Measurements from ENCODE around the gene TCF4. TPM values are rescaled to one million over a fixed set of nuclear protein-coding genes. Genes with fewer than 3 reads are reported as not detected.

The TCF4 gene
- total RNA-seq, 2 experiments from 2014 or later: 75.9 to 76.0 TPM

DNA sequence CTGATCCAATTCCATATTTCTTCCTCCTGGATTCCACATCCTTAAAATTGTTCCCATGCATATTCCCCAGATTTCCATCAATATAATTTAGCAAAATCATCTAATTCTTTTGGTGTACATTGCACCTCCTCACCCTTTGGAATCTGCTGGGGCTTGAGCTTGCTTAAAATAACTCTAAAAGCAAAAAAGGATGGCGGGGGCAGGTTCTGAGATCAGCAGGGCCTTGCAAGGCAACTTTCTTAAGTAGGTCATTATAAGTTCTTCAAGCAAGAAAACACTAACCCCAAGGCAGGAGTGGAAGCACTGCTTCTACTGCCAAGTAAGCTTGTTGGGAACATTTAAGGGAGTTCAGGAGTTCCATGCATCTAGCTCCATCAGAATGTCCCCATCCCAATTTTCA is 374.4 kb downstream of the TCF4 start:
- H3K27ac ChIP-seq (ENCODE audit: low read depth, low read length, poor library complexity, severe bottlenecking): no peak overlapping the region
- H4K20me1 ChIP-seq (ENCODE audit: insufficient read depth, low read length): no peaks in the 10 kb centered on the region
- ChIA-PET CTCF (ENCODE audit: unreplicated experiment) (no interaction called here), POLR2A (no interaction called here)
- H3K4me1 ChIP-seq (ENCODE audit: insufficient read depth, low read length, poor library complexity, severe bottlenecking): no peaks in the 10 kb centered on the region
- TF ChIP-seq EZH2phosphoT487 (IDR thresholded peaks at IDR 0.05; ENCODE audit: borderline replicate concordance, low read depth, low read length) (no peak), CTCF (conservative IDR thresholded peaks at IDR 0.05; ENCODE audit: low read length) (no peak)
- no peak for DNase-seq (ENCODE audit: low spot score)
- H3K9me2 ChIP-seq (ENCODE audit: insufficient read depth, low read length): no peaks in the 10 kb centered on the region
- H3K79me2 ChIP-seq (ENCODE audit: insufficient read depth, low read depth, low read length): no peaks in the 10 kb centered on the region
- no TSS peak for BruUV-seq (replicated peaks)
- H2AFZ ChIP-seq (ENCODE audit: low read length): no peak overlapping the region
- no peak overlapping the region for H3K4me3 ChIP-seq (ENCODE audit: low read depth, low read length, poor library complexity, severe bottlenecking)
- H3K4me2 ChIP-seq (ENCODE audit: low read length): no peak overlapping the region
- no peaks in the 10 kb centered on the region for H3K9me3 ChIP-seq (ENCODE audit: low read length)
- intact Hi-C loops (cut with micrococcal nuclease; ENCODE audit: unreplicated experiment): no loop called here
- H3K36me3 ChIP-seq (ENCODE audit: insufficient read depth, low read length): no peaks in the 10 kb centered on the region

GRCh38 chr18:55206927-55207326 is 381.1 kb downstream of the TCF4 start:
- H3K9me2 ChIP-seq (ENCODE audit: insufficient read depth, low read length): no peaks in the 10 kb centered on the region
- no peaks in the 10 kb centered on the region for H4K20me1 ChIP-seq (ENCODE audit: insufficient read depth, low read length)
- H3K4me1 ChIP-seq (ENCODE audit: insufficient read depth, low read length, poor library complexity, severe bottlenecking): no peaks in the 10 kb centered on the region
- no TSS peak for BruUV-seq (replicated peaks)
- H3K4me3 ChIP-seq (ENCODE audit: low read depth, low read length, poor library complexity, severe bottlenecking): no peak overlapping the region
- no peak overlapping the region for H3K4me2 ChIP-seq (ENCODE audit: low read length)
- H2AFZ ChIP-seq (ENCODE audit: low read length): no peak overlapping the region
- ChIA-PET POLR2A (no interaction called here), CTCF (ENCODE audit: unreplicated experiment) (no interaction called here)
- H3K36me3 ChIP-seq (ENCODE audit: insufficient read depth, low read length): no peaks in the 10 kb centered on the region
- no peak overlapping the region for H3K27ac ChIP-seq (ENCODE audit: low read depth, low read length, poor library complexity, severe bottlenecking)
- intact Hi-C loops (cut with micrococcal nuclease; ENCODE audit: unreplicated experiment): no loop called here
- H3K79me2 ChIP-seq (ENCODE audit: insufficient read depth, low read depth, low read length): no peaks in the 10 kb centered on the region
- H3K9me3 ChIP-seq (ENCODE audit: low read length): no peaks in the 10 kb centered on the region
- no peak for TF ChIP-seq EZH2phosphoT487 (IDR thresholded peaks at IDR 0.05; ENCODE audit: borderline replicate concordance, low read depth, low read length)
- no peak for TF ChIP-seq CTCF (conservative IDR thresholded peaks at IDR 0.05; ENCODE audit: low read length)
- no peak for DNase-seq (ENCODE audit: low spot score)

DNA sequence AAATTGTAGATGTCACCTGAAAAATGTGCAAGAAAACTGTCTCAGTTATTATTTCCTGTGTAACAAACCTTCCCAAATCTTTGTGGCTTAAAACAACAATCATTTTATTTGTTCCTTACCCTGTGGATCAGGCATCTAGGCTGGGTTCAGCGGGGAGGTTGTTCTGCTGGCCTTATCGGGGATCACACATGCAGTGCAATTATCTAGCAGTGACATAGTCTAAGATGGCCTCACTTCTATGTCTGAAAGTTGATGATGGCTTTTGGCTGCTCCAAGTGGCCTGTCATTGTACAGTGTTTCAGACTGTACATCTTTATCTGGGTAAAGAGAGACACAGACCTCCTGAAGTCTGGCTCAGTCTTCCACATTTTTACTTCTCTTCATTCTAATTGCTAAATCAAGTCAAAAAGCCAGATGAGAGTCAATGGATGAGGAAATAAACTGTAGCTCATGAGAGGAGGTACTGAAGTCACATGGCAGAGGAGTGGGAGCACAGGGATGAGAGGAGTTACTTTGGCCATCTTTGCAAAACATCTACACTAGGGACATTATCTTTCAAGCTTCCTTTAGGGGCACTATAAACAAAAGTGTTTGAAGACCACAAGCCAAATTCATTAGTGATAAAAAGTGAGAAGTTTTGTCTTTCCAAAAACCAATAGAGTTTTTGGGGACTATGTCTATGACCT is 385.6 kb downstream of the TCF4 start:
- no TSS peak for BruUV-seq (replicated peaks)
- intact Hi-C loops (cut with micrococcal nuclease; ENCODE audit: unreplicated experiment): no loop called here
- Histone ChIP-seq H3K4me2 (ENCODE audit: low read length) (no peak overlapping the region), H3K27ac (ENCODE audit: low read depth, low read length, poor library complexity, severe bottlenecking) (no peak overlapping the region), H4K20me1 (ENCODE audit: insufficient read depth, low read length) (no peaks in the 10 kb centered on the region), H2AFZ (ENCODE audit: low read length) (no peak overlapping the region), H3K79me2 (ENCODE audit: insufficient read depth, low read depth, low read length) (no peaks in the 10 kb centered on the region), H3K9me3 (ENCODE audit: low read length) (no peaks in the 10 kb centered on the region), H3K36me3 (ENCODE audit: insufficient read depth, low read length) (no peaks in the 10 kb centered on the region), H3K9me2 (ENCODE audit: insufficient read depth, low read length) (no peaks in the 10 kb centered on the region), H3K4me1 (ENCODE audit: insufficient read depth, low read length, poor library complexity, severe bottlenecking) (no peaks in the 10 kb centered on the region), H3K4me3 (ENCODE audit: low read depth, low read length, poor library complexity, severe bottlenecking) (no peak overlapping the region)
- no peak for DNase-seq (ENCODE audit: low spot score)
- TF ChIP-seq CTCF (conservative IDR thresholded peaks at IDR 0.05; ENCODE audit: low read length) (no peak), EZH2phosphoT487 (IDR thresholded peaks at IDR 0.05; ENCODE audit: borderline replicate concordance, low read depth, low read length) (no peak)
- CTCF ChIA-PET (ENCODE audit: unreplicated experiment): no interaction called here
- POLR2A ChIA-PET: no interaction called here

Data from OCI-LY7 (cell line).